HG03045 (cell line): ENCODE results near the gene ZNF43.
"Not testable (repeated sequence)": the region's sequence is repeated elsewhere in the genome, so short reads cannot be mapped to it uniquely, and the experiment has no call there.

Source experiments
- ATAC-seq: cut with Tn5 transposase; IDR thresholded peaks from one replicate; pipeline ENCODE4 v1.9.1; 2021; ENCODE audit warnings: mild to moderate bottlenecking, moderate library complexity; ENCODE audit not compliant: unreplicated experiment

ZNF43 gene

DNA sequence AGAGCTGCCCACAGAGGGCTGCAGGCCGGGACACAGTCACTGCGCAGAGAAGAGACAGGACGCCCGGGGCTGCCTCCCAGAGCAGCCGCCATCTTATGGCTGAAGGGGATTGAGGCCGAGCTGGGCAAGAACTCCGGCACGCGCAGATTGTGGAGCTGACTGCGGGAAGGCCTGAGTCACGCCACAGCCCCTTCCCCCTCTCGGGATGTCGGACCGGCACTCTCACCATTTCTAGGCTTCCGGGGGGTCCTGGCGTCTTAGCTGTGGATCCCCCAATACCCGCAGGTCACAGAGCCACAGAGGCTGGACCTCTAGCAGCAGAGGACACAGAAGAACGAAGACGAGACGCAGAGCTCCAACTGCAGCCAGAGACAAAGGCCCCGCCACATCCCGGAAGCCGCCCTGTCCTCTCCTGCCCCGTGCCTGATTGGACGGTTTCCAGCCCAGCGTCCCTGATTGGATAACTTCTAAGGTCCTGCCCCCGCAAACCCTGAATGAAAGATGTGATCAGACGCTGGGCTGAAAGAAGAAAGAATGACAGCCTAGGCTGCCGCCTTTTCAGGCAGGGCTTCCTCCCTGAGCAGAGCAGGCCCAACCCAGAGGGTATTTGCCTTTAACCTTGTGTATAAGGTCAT, at the start of gene ZNF43:
TSS of gene ZNF43 (minus strand) at position 373 of the 635 bp plus-strand sequence. CDS start at position 229, 144 bp downstream.
- ATAC-seq, result peak; percentile 94

- ATAC-seq, result not testable (repeated sequence)
Measured at GRCh38 chr19:21885516-21885915, 49.5 kb upstream of the ZNF43 start.

GRCh38 chr19:21884786-21885185, 48.8 kb upstream of the ZNF43 start:
- not testable (repeated sequence) for ATAC-seq

DNA sequence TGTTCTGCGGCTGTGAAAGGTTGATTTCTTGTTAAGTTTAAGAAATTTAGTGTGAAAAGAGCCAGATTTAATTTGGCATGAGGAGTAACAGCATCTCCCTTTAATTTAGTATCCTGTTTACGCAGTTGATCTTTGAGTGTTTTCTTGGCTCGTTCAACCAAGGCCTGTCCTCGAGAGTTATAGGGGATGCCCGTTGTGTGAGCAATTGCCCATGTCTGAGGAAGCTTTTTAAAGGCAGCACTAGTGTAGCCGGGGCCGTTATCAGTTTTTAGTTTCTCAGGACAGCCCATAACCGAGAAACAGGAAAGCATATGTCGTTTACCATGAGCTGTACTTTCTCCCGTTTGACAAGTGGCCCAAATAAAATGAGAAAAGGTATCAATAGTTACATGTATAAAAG, 47.5 kb upstream of the ZNF43 start:
- ATAC-seq, result no peak

GRCh38 chr19:21880761-21881160, 44.8 kb upstream of the ZNF43 start:
- not testable (repeated sequence) for ATAC-seq

GRCh38 chr19:21878646-21879045, 42.7 kb upstream of the ZNF43 start:
- no peak for ATAC-seq

DNA sequence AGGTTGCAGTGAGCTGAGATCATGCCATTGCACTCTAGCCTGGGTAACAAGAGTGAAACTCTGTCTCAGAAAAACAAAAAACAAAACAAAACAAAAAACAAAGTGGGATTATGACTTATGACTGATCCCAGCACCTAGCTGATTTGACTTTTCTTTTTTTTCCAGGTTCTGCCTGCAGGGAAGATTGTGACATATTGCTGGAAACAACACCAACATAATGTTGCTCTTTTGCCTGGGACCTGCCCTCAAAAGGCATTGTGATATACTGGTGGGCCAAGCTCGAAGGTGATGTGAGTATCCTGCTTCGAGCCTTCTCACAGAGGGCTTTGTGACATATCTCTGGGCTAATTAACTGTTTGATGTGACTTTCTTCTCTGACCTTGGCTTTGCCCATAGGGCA, 42.0 kb upstream of the ZNF43 start:
- ATAC-seq, result no peak

DNA sequence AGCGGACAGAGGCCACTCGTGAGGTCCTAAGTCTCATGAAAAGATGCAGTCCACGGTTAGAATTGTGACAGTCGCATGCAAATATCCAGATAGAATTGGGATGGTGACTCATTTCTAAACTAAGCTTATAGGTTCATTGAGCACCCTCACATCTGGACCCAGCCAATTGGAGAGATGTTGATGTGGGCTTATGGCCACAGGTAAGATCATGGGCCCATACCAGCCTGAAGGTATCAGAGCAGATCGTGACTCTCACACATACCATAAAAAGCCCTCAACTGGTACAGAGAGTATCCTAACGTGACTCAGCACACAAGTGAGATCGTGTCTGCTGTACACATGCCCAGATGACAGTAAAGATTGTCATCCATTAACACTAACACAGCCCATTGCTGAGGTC, 40.6 kb upstream of the ZNF43 start:
- not testable (repeated sequence) for ATAC-seq

DNA sequence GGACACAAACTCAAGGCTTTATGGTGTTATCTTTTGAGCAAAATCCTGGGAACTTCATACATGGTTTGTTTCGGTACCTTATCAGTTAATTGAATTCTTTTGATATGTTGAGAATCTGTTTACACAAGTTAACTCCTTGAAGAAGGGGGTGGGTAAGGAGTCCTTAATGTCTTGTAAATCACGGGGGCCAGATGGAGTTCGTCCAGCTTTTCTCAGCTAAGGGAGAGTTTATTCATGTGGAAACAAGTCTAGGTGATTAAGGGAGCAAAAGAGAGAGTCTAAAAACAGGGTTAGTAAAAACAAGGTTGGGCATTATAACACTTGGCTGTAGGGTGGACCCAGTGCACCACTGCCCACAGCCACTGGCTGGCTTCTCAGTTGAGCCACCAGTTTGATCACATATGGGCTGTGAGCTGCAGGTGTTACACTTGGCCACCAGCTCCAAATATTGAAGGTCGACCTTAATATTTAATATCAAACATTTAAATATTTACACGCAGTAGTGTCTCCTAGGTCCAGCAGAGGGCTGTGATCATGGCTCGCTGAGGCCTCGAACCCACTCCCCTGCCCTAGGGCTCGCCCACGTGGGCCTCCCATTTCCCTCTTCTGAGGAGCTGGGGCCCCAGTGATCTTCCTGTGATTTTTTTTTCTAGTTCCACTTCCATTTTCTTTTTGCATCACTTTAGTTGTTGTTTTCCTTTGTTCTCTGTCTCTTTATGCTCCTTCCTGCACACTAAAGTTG, 21.0 kb upstream of the ZNF43 start:
- ATAC-seq, result no peak

GRCh38 chr19:21851596-21852345, 15.8 kb upstream of the ZNF43 start:
- peak; percentile 94 for ATAC-seq

- ATAC-seq, result no peak
Measured at GRCh38 chr19:21850656-21851255, 14.8 kb upstream of the ZNF43 start.

- no peak for ATAC-seq
Measured at GRCh38 chr19:21848706-21849105, 12.7 kb upstream of the ZNF43 start.

DNA sequence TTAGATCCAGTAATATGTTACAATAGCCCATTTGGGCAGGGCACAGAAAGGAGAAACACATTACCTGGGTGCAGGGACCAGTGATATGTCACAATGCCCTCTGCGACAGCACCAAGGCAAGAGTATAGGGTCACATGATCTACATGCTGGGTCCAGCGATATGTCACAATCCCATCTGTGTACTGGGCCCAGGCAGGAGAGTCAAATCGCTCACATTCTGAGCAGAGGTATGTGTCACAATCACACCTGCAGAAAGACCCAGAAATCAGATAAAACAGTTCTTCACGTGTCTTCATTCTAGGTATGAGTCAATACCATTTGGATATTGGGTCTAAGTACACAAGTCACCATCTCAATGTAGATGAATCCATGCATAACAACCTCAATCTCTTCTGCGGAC, 7.1 kb upstream of the ZNF43 start:
- ATAC-seq, result no peak

GRCh38 chr19:21841488-21842097, 5.6 kb upstream of the ZNF43 start:
- ATAC-seq, result no peak

GRCh38 chr19:21841081-21841480, 5.1 kb upstream of the ZNF43 start:
- no peak for ATAC-seq

DNA sequence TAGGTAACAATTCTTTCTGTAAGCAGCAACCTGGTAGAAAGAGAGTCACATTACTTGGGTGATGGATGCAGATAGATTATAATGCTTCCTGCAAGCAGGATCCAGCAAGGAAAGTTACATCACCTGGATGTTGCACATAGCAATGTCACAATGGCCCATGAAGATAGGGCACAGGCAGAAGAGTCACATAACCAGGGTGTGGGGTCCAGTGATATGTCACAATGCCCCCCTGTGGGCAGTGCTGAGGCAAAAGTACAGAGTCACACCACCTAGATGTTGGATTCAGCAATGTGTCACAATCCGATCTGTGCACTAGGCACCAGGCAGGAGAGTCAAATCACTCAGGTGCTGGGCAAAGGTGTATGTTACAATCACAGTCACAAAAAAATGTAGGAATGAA, 4.0 kb upstream of the ZNF43 start:
- ATAC-seq, result no peak

GRCh38 chr19:21838646-21839045, 2.7 kb upstream of the ZNF43 start:
- ATAC-seq, result no peak

DNA sequence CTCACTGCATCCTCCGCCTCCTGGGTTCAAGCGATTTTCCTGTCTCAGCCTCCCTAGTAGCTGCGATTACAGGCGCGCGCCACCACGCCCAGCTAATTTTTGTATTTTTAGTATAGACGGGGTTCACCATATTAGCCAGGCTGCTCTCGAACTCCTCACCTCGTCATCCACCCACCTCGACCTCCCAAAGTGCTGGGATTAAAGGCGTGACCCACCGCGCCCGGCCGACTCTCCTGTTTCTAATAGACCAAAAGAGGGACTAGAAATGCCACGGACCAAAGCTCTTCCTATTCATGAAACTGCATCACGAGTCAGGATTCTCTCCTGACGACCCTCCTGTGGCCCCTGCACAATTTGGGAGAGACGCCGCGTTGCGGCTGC, 563 bp downstream of the ZNF43 start:
- ATAC-seq, result no peak

DNA sequence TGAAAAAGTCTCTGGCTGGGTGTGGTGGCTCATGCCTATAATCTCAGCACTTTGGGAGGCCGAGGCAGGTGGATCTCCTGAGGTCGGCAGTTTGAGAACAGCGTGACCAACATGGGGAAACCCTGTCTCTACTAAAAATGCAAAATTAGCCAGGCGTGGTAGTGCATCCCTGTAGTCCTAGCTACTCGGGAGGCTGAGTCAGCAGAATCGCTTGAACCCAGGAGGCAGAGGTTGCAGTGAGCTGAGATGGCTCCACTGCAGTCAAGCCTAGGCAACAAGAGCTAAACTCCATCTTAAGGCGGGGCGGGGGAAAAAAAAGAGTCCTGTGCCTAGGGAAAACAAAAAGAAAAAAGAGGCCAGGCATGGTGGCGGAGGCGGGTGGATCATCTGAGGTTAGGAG, 2.2 kb downstream of the ZNF43 start:
- no peak for ATAC-seq

GRCh38 chr19:21824679-21825078, 11.3 kb downstream of the ZNF43 start:
- no peak for ATAC-seq

DNA sequence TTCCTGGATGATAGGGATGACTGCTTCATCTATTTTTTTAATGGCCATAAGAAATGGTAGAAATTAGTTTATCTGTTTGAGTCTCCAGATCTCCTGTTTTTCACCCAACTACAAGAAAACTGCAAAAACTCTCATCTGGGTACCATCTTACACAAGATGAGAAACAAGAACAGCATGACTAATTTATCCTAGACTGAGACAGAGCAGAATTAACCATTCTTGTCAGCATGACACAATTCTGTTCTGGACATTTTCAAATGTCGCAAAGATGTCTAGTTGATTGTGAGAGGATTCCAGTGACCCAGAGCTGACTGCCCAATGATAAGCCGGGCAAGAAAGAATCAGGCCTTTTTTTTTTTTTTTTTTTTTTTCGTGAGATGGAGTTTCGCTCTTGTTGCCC, 12.8 kb downstream of the ZNF43 start:
- no peak for ATAC-seq
